Germinal center (tissue), 1 donor: ENCODE measurements around the gene RETREG1.
"Not testable (repeated sequence)": the region's sequence is repeated elsewhere in the genome, so short reads cannot be mapped to it uniquely, and the experiment has no call there.

ENCODE experiments used
- DNase-seq: peaks from one replicate; pipeline ENCODE4 v3.0.0; 2012; ENCODE audit warnings: mixed read lengths, low spot score

Gene RETREG1

GRCh38 chr5:16487456-16487855 lies 129.3 kb downstream of the RETREG1 start:
- no peak for DNase-seq

- no peak for DNase-seq
These were observed 130.1 kb downstream of the RETREG1 start for GRCh38 chr5:16486711-16487111.

DNA sequence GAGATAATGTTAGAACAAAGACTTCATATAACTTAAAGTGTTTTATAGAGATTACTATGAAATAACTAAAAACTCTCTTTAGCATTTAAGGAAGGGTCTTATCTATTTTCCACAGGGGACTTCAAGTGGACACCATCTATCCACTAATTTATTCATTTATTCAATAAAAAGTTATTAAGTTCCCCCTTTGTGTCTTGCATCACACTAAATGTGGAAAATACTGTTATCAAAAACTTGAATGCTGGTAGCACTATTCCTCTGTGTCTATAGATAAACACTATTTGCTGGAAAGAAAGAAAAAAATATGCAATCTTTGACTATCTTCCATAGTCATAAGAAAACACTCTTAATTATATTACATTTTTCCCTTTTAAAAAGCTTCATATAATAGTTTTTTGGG lies 131.1 kb downstream of the RETREG1 start:
- DNase-seq: no peak

GRCh38 chr5:16484081-16484480 lies 132.7 kb downstream of the RETREG1 start:
- DNase-seq: no peak

DNA sequence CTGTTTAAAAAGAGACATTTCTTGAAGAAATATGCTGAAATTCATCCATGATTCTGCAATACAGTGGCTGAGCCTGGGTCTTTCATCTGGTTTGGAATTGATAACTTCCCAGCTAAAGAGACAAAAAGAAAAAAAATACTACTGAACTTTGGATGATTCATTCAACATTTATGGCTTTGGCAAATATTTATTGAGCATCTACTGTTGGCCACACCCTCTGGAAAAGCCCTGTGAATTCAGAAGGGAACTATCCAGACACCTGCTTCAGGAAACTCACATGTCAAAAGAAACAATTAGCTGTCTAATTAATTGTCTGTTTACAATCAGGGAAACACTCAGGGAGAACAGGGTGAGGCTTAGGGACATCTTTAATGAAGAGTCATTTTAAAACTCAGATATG lies 133.4 kb downstream of the RETREG1 start:
- no peak for DNase-seq

DNA sequence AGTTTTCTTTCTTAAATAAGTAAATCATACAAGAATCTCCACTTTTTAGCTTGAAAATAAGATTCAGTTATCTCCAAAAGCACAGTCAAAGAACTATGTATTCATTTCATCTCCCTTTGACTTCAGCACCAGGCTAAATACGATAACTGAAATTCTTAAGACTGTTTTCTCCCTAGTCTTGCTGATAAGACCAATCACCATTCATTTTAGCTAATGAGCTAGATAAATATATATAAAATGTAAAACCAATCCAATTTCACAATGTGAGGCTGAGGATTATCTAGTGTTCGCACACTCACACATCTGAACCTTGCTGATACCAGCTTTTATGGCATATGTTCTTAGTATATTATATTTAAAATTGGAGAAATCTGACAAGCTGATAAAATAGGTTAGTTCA lies 133.9 kb downstream of the RETREG1 start:
- DNase-seq: no peak

- no peak for DNase-seq
These were observed 135.8 kb downstream of the RETREG1 start for GRCh38 chr5:16480821-16481538.

GRCh38 chr5:16480144-16480543 lies 136.7 kb downstream of the RETREG1 start:
- no peak for DNase-seq

DNA sequence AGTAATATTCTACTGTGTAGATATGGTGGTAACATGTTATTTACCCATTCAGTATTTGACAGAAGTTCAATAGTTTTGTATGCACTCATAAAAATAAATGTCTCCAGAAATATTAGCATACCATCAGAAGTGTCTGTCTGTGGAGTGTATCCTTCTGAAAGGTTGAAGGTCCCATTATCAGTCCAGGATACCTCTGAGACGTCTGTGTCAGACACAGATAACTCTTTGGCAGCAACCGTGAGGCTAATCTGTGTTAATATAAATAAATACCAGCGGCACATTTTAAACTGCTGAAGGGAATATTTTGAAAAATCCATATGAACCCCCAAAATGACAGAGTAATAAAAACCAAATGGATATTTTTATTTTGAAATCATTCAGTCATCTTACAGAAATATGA lies 139.3 kb downstream of the RETREG1 start:
- DNase-seq: no peak

DNA sequence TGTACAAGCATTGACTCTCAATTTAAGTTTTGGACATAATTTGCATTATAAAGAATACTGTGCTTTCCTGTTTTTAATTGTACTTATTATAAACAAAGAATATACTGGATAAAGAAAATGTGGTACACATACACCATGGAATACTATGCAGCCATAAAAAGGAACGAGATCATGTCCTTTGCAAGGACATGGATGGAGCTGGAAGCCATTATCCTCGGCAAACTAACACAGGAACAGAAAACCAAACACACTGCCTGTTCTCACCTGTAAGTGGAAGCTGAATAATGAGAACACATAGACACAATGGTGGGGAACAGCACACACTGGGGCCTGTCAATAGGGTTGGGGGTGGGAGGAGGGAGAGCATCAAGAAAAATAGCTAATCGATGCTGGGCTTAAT lies 140.4 kb downstream of the RETREG1 start:
- not testable (repeated sequence) for DNase-seq

GRCh38 chr5:16471387-16471786 lies 145.4 kb downstream of the RETREG1 start:
- no peak for DNase-seq

GRCh38 chr5:16467363-16468219 lies 149.2 kb downstream of the RETREG1 start:
- no peak for DNase-seq

DNA sequence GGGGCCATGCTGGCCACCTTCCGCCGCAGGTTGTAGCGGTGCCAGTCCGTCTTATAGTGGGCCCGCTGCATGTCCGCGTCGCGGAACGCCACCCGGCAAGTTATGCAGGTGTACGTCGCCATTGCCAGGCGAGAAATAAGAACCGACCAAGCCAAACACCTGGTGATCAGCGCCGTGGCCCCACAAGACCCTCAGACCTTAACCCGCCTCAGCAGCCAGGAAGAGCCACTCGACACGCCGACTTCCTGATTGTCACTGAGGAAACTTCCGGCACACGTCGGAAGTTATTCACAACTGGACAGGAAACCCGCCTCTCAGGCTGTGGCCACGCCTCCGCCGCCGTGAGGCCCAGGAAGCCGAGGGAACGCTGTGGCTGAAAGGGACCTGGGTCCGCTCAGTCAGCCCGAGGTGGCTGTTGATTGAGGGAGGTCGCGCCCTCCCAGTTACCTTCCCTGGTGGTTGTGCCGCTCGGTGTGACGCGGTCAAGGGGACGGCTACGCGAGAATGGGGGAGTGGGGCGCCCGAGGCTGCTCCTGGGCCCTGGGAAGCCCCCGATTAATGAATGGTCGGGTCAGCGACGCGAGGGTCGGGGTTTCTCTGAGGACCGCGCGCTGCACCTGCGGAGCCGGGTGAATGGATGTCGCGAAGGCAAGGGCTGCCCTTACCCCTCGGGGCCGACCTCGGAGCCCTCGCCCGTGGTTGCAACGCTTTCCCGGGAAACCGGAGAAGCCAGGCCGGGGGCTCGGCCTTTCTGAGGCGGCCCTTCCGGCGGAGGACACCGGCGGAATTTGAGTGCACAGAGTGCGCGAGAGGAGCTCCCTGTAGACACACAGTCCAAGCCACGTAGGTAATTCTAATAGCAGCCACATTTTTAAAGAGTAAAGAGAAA lies 151.0 kb downstream of the RETREG1 start, which contains the start of gene ZNF622:
ZNF622 (minus strand) TSS at position 257 of the 889 bp plus-strand sequence; CDS start at position 122, 135 bp downstream.
- DNase-seq: peak; percentile 85

DNA sequence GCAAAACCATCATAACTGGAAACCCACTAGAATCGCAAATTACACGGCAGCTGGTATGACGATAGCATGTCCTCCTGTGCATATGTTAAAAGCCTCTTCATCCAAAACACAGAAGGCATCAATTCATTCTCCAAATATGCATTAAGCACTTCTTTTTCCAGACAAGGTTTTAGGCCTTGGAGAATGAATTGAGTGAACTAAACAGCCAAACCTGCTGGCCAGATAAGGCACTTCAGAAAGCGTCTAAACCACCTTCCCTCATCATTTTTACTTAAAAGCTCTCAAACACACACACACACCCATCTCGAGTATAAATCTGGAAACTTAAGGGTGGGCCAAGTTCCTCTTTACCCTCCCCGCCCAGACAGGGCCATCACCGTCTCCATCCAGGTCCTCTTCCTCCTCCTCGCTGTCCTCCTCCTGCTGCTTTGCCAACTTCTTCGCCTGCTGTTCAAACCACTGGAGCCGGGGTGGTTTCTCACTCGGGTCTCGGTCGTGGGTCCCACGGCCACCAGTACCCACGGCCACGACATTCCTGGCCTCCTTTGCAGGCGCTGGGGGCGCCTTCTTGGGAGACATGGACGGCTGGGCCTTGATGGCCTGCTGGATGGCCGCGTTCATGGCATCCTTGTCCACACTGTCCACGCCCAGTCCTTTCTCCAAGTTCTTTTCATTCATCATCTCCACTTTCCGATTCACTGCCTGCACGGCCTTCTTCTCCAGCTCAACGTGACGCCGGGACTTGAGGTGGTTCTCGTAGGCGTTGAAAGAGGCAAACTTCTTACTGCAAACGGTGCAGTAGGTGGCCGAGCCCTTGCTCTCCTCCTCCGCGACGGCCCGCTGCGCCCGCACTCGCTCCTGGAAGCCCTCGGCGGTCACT lies 151.9 kb downstream of the RETREG1 start:
- peak; percentile 21 for DNase-seq

GRCh38 chr5:16464231-16464630 lies 152.6 kb downstream of the RETREG1 start:
- DNase-seq: no peak

GRCh38 chr5:16461782-16462181 lies 155.0 kb downstream of the RETREG1 start:
- DNase-seq: no peak

DNA sequence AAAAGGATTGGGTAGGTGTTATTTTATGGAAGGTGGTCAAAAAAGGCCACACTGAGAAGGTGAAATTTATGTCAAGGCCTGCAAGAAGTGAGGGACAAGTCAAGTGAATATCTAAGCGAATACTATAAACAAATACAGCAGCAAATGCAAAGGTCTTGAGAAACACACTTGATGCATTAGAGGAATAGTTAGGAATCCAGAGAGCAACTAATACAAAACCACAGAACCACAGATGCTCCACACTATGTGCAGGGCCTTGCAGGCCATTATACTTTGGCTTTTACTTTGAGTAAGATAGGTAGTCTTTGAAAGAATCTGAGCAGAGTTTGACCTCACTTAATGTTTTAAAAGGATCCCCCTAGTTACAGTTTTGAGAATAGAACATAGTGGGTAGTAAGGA lies 155.8 kb downstream of the RETREG1 start:
- no peak for DNase-seq

DNA sequence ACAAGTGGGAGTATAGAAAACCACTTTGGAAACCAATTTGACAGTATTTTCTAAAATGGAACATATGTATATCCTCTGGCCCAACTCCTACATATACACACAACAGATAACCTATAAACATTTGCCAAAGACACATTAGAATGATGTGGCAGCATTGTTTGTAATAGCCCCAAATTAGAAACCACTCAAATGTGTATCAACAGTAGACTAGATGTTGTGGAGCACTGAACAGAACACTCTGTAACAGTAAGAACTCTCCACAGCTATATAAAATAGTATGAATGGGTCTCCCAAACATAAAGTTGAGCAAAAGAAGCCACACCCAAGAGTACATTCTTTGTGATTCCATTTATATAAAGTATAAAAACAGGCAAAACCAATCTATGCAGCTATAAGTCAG lies 157.3 kb downstream of the RETREG1 start:
- DNase-seq: no peak

DNA sequence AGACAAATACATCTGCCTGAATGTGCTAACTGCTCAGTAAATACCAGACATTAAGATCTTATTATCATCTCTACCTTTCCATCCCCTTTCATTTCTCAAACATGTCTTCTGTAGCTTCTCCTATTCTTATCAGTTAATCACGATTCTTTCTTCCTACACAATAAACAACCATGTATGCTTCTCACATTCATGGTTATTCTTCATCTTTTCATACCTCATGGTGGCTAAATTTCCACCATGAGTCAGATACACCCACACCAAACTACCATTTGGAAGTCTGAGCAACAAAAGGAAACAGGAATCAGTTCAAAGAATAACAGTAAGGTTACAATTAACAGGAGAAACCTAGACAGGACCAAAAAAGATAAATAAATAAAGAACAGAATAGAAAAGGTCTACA lies 158.9 kb downstream of the RETREG1 start:
- no peak for DNase-seq

- no peak for DNase-seq
These were observed 159.3 kb downstream of the RETREG1 start for GRCh38 chr5:16457451-16457850.
